OCI-LY1 (cell line): ENCODE data around the gene EML4.

Experiments used
- CTCF ChIP-seq: fragments of 200-600 bp; sonication (generic), shearing (Covaris generic); IDR thresholded peaks from 2 replicates; pipeline ENCODE4 v1.5.1; 2017; ENCODE audit warnings: mild to moderate bottlenecking, antibody characterized with exemption, low read length, moderate library complexity, mixed read lengths
- EZH2 ChIP-seq: fragments of 200-600 bp; sonication (generic), shearing (Covaris generic); IDR thresholded peaks from 2 replicates; pipeline ENCODE4 v1.8.0; 2017; ENCODE audit warnings: borderline replicate concordance, mixed run types, mild to moderate bottlenecking, antibody characterized with exemption, low read length, moderate library complexity, mixed read lengths

- TF ChIP-seq CTCF (no peak), EZH2 (no peak)
Measured at GRCh38 chr2:42199626-42200025, 30.5 kb downstream of the EML4 start.
